Femur (tissue), 1 donor: Measurements from ENCODE around the gene NOS1AP.

Source experiments
- DNase-seq: peaks from one replicate; pipeline ENCODE4 v3.0.0-alpha.2; 2017

NOS1AP gene

GRCh38 chr1:162223488-162223887 is 154.0 kb downstream of the NOS1AP start:
- no peak for DNase-seq

GRCh38 chr1:162224267-162224666 is 154.8 kb downstream of the NOS1AP start:
- DNase-seq: no peak

- DNase-seq: no peak
Measured at GRCh38 chr1:162228586-162228985, 159.1 kb downstream of the NOS1AP start.

- DNase-seq: no peak
Measured at GRCh38 chr1:162229549-162229948, 160.1 kb downstream of the NOS1AP start.

GRCh38 chr1:162230096-162230495 is 160.6 kb downstream of the NOS1AP start:
- no peak for DNase-seq

GRCh38 chr1:162230517-162230916 is 161.0 kb downstream of the NOS1AP start:
- no peak for DNase-seq

GRCh38 chr1:162232034-162232711 is 162.7 kb downstream of the NOS1AP start:
- DNase-seq: no peak

- DNase-seq: no peak
Measured at GRCh38 chr1:162233066-162233465, 163.6 kb downstream of the NOS1AP start.

GRCh38 chr1:162233937-162234336 is 164.4 kb downstream of the NOS1AP start:
- DNase-seq: no peak

- no peak for DNase-seq
Measured at GRCh38 chr1:162234571-162234970, 165.1 kb downstream of the NOS1AP start.

- DNase-seq: no peak
Measured at GRCh38 chr1:162235241-162235800, 165.8 kb downstream of the NOS1AP start.

- no peak for DNase-seq
Measured at GRCh38 chr1:162236201-162236600, 166.7 kb downstream of the NOS1AP start.

GRCh38 chr1:162236618-162237017 is 167.1 kb downstream of the NOS1AP start:
- DNase-seq: no peak

- DNase-seq: no peak
Measured at GRCh38 chr1:162240577-162240976, 171.1 kb downstream of the NOS1AP start.

GRCh38 chr1:162242804-162243203 is 173.3 kb downstream of the NOS1AP start:
- DNase-seq: no peak

GRCh38 chr1:162248854-162249535 is 179.5 kb downstream of the NOS1AP start:
- no peak for DNase-seq

GRCh38 chr1:162250004-162250730 is 180.7 kb downstream of the NOS1AP start:
- no peak for DNase-seq

GRCh38 chr1:162251102-162251501 is 181.6 kb downstream of the NOS1AP start:
- no peak for DNase-seq

GRCh38 chr1:162252214-162252613 is 182.7 kb downstream of the NOS1AP start:
- DNase-seq: no peak

GRCh38 chr1:162253790-162254189 is 184.3 kb downstream of the NOS1AP start:
- DNase-seq: no peak

GRCh38 chr1:162256287-162256686 is 186.8 kb downstream of the NOS1AP start:
- no peak for DNase-seq

- DNase-seq: no peak
Measured at GRCh38 chr1:162258394-162258793, 188.9 kb downstream of the NOS1AP start.

GRCh38 chr1:162259894-162260455 is 190.5 kb downstream of the NOS1AP start:
- no peak for DNase-seq
